ENCODE results near the gene PCDHB5. TPM values are rescaled to one million over a fixed set of nuclear protein-coding genes. Genes with fewer than 3 reads are reported as not detected.
"Not testable (repeated sequence)": the region's sequence is repeated elsewhere in the genome, so short reads cannot be mapped to it uniquely, and the experiment has no call there.

Gene PCDHB5
- total RNA-seq, 1 experiment from 2014 or later: 1.2 TPM

DNA sequence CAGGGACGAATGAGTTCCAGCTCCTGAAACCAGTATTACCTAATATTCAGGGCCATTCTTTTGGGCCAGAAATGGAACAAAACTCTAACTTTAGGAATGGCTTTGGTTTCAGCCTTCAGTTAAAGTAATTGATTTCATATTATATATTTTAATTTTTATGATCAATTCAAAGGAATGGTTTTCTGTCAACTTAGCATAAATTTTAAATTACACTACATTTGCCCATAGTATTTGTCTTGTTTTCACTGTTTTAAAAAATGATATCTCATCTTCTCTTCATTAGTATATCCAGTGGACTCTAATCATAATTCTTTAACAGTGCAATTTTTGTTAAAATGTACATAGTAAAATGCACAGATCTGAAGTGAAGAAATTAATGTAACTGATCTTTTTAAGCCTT is 45.3 kb downstream of the PCDHB5 start:
- ChIA-PET POLR2A (no interaction called here), CTCF (no interaction called here)
- Mint-ChIP-seq H3K27me3 (ENCODE audit: insufficient read depth, unreplicated experiment) (no peaks in the 10 kb centered on the region), H3K36me3 (ENCODE audit: insufficient read depth, unreplicated experiment) (peaks cover 13% of the 10 kb centered on the region), H3K27ac (ENCODE audit: low read depth, unreplicated experiment) (no peak overlapping the region), H3K4me3 (ENCODE audit: unreplicated experiment) (no peak overlapping the region), H3K4me1 (ENCODE audit: insufficient read depth, unreplicated experiment) (no peaks in the 10 kb centered on the region), H3K9me3 (ENCODE audit: unreplicated experiment) (peaks cover 14% of the 10 kb centered on the region)
- BruUV-seq (replicated peaks): no TSS peak
- intact Hi-C loops (cut with micrococcal nuclease): no loop called here
- TF ChIP-seq, protein P1, sequence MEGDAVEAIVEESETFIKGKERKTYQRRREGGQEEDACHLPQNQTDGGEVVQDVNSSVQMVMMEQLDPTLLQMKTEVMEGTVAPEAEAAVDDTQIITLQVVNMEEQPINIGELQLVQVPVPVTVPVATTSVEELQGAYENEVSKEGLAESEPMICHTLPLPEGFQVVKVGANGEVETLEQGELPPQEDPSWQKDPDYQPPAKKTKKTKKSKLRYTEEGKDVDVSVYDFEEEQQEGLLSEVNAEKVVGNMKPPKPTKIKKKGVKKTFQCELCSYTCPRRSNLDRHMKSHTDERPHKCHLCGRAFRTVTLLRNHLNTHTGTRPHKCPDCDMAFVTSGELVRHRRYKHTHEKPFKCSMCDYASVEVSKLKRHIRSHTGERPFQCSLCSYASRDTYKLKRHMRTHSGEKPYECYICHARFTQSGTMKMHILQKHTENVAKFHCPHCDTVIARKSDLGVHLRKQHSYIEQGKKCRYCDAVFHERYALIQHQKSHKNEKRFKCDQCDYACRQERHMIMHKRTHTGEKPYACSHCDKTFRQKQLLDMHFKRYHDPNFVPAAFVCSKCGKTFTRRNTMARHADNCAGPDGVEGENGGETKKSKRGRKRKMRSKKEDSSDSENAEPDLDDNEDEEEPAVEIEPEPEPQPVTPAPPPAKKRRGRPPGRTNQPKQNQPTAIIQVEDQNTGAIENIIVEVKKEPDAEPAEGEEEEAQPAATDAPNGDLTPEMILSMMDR (IDR thresholded peaks at IDR 0.05; ENCODE audit: unreplicated experiment): no peak
- DNase-seq (ENCODE audit: unreplicated experiment): no peak

DNA sequence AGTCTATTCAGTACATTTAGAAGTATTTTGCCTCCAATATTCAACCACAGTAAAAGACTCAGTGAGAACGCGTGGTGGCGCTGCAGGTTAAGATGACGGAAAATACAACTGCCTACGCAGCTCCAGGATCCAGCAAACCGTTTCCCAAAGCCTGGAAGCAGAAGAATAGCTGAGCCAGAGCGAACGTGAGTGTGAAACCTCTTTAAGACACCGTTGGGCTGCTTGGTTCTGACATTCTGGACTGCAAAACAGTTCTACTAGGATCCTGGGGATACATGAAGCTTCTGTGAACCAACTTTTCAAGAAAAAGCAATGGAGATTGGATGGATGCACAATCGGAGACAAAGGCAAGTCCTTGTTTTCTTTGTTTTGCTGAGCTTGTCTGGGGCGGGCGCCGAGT is 47.2 kb downstream of the PCDHB5 start, which contains the start of gene PCDHB16:
TSS of gene PCDHB16 (plus strand) at position 140 of the 400 bp plus-strand sequence. CDS start at position 313, 173 bp downstream.
- peak within 1 kb of the TSS; percentile 83 for H3K4me3 Mint-ChIP-seq (ENCODE audit: unreplicated experiment)
- CTCF ChIA-PET: interaction anchor here (0.6 to 2.0 kb wide), 13 partner anchors 10 to 613 kb away, joined by 3 to 14 read pairs (median 5); partner anchors contain the start of genes PCDHB10, PCDHB11, PCDHB14 and PCDHB3
- POLR2A ChIA-PET: interaction anchor here (0.8 kb wide), 1 partner anchor 138 kb away, joined by 3 read pairs; the partner anchor contains the start of gene TAF7
- H3K27me3 Mint-ChIP-seq (ENCODE audit: insufficient read depth, unreplicated experiment): no peaks in the 10 kb centered on the region
- H3K36me3 Mint-ChIP-seq (ENCODE audit: insufficient read depth, unreplicated experiment): peaks cover 13% of the 10 kb centered on the region
- H3K9me3 Mint-ChIP-seq (ENCODE audit: unreplicated experiment): peaks cover 27% of the 10 kb centered on the region
- TF ChIP-seq, protein P1 (IDR thresholded peaks at IDR 0.05; ENCODE audit: unreplicated experiment): peak; percentile 30
- H3K4me1 Mint-ChIP-seq (ENCODE audit: insufficient read depth, unreplicated experiment): peaks cover 6% of the 10 kb centered on the region
- intact Hi-C loops (cut with micrococcal nuclease): no loop called here
- no TSS peak for BruUV-seq (replicated peaks)
- H3K27ac Mint-ChIP-seq (ENCODE audit: low read depth, unreplicated experiment): peak within 1 kb of the TSS; percentile 83
- peak; percentile 68 for DNase-seq (ENCODE audit: unreplicated experiment)

DNA sequence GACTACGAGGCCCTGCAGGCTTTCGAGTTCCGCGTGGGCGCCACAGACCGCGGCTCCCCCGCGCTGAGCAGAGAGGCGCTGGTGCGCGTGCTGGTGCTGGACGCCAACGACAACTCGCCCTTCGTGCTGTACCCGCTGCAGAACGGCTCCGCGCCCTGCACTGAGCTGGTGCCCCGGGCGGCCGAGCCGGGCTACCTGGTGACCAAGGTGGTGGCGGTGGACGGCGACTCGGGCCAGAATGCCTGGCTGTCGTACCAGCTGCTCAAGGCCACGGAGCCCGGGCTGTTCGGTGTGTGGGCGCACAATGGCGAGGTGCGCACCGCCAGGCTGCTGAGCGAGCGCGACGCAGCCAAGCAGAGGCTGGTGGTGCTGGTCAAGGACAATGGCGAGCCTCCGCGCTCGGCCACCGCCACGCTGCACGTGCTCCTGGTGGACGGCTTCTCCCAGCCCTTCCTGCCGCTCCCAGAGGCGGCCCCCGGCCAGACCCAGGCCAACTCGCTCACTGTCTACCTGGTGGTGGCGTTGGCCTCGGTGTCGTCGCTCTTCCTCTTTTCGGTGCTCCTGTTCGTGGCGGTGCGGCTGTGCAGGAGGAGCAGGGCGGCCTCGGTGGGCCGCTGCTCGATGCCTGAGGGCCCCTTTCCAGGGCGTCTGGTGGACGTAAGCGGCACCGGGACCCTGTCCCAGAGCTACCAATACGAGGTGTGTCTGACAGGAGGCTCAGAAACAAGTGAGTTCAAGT is 49.3 kb downstream of the PCDHB5 start:
- CTCF ChIA-PET: interaction anchor here (0.5 kb wide), 1 partner anchor 334 kb away, joined by 3 read pairs; no protein-coding TSS in a partner anchor
- H3K27me3 Mint-ChIP-seq (ENCODE audit: insufficient read depth, unreplicated experiment); DNase-seq (ENCODE audit: unreplicated experiment); H3K4me3 Mint-ChIP-seq (ENCODE audit: unreplicated experiment); BruUV-seq (replicated peaks); intact Hi-C loops (cut with micrococcal nuclease); H3K4me1 Mint-ChIP-seq (ENCODE audit: insufficient read depth, unreplicated experiment); H3K27ac Mint-ChIP-seq (ENCODE audit: low read depth, unreplicated experiment); POLR2A ChIA-PET: not testable (repeated sequence)
- H3K9me3 Mint-ChIP-seq (ENCODE audit: unreplicated experiment): peaks cover 35% of the 10 kb centered on the region
- H3K36me3 Mint-ChIP-seq (ENCODE audit: insufficient read depth, unreplicated experiment): peaks cover 13% of the 10 kb centered on the region

GRCh38 chr5:141186897-141187512 is 52.0 kb downstream of the PCDHB5 start, which contains the start of gene PCDHB9:
Gene PCDHB9, plus strand, starts transcription at chr5:141187161. Its CDS starts 158 bp downstream, at chr5:141187319.
- Mint-ChIP-seq H3K27ac (ENCODE audit: low read depth, unreplicated experiment) (peak within 1 kb of the TSS; percentile 73), H3K36me3 (ENCODE audit: insufficient read depth, unreplicated experiment) (peaks cover 18% of the 10 kb centered on the region), H3K4me1 (ENCODE audit: insufficient read depth, unreplicated experiment) (peaks cover 7% of the 10 kb centered on the region), H3K9me3 (ENCODE audit: unreplicated experiment) (peaks cover 41% of the 10 kb centered on the region), H3K4me3 (ENCODE audit: unreplicated experiment) (peak within 1 kb of the TSS; percentile 73), H3K27me3 (ENCODE audit: insufficient read depth, unreplicated experiment) (no peaks in the 10 kb centered on the region)
- POLR2A ChIA-PET: interaction anchor here (0.6 to 1.3 kb wide), 3 partner anchors 320 to 446 kb away, joined by 3 to 4 read pairs (median 3); no protein-coding TSS in a partner anchor
- intact Hi-C loops (cut with micrococcal nuclease): no loop called here
- DNase-seq (ENCODE audit: unreplicated experiment): peak; percentile 33
- CTCF ChIA-PET: interaction anchor here (0.6 to 1.5 kb wide), 18 partner anchors 9 to 380 kb away, joined by 3 to 7 read pairs (median 4); partner anchors contain the start of genes PCDHB14, PCDHB8 and PCDHGA12
- TF ChIP-seq, protein P1 (IDR thresholded peaks at IDR 0.05; ENCODE audit: unreplicated experiment): peak; percentile 41
- BruUV-seq (replicated peaks): TSS peak; percentile 14

Other genes starting within 250 kb of the PCDHB5 start
- gene PCDHAC1, start 208.9 kb upstream of the PCDHB5 start, total RNA-seq (2022): 17.2 and 26.3 TPM in 2 replicates
- gene PCDHAC2, start 168.7 kb upstream of the PCDHB5 start, total RNA-seq (2022): 9.3 and 12.3 TPM in 2 replicates
- not detected in 2 replicates for gene PCDHB1, start 83.8 kb upstream of the PCDHB5 start, total RNA-seq (2022)
- 2.4 and 2.6 TPM in 2 replicates for gene PCDHB2, start 40.6 kb upstream of the PCDHB5 start, total RNA-seq (2022)
- 0.42 and 0.49 TPM in 2 replicates for gene PCDHB3, start 34.7 kb upstream of the PCDHB5 start, total RNA-seq (2022)
- gene PCDHB4, start 13.4 kb upstream of the PCDHB5 start, total RNA-seq (2022): 0.44 and 1.3 TPM in 2 replicates
- gene PCDHB6, start 14.9 kb downstream of the PCDHB5 start, total RNA-seq (2022): 0.19 and 0.22 TPM in 2 replicates
- 0.28 and 0.29 TPM in 2 replicates for gene PCDHB7, start 37.4 kb downstream of the PCDHB5 start, total RNA-seq (2022)
- 0.34 TPM in 1 of 2 replicates, not detected in the other for gene PCDHB8, start 42.6 kb downstream of the PCDHB5 start, total RNA-seq (2022)
- 1.8 and 2.5 TPM in 2 replicates for gene PCDHB16, start 47.2 kb downstream of the PCDHB5 start, total RNA-seq (2022)
- gene PCDHB9, start 52.0 kb downstream of the PCDHB5 start, total RNA-seq (2022): 1.0 and 1.8 TPM in 2 replicates
- 1.2 and 1.4 TPM in 2 replicates for gene PCDHB10, start 57.1 kb downstream of the PCDHB5 start, total RNA-seq (2022)
- 0.75 and 1.3 TPM in 2 replicates for gene PCDHB11, start 64.4 kb downstream of the PCDHB5 start, total RNA-seq (2022)
- 1.6 and 2.3 TPM in 2 replicates for gene PCDHB12, start 73.5 kb downstream of the PCDHB5 start, total RNA-seq (2022)
- gene PCDHB13, start 78.7 kb downstream of the PCDHB5 start, total RNA-seq (2022): 3.5 and 4.7 TPM in 2 replicates
- gene PCDHB14, start 88.1 kb downstream of the PCDHB5 start, total RNA-seq (2022): 4.7 and 6.2 TPM in 2 replicates
- gene PCDHB15, start 110.2 kb downstream of the PCDHB5 start, total RNA-seq (2022): 0.91 and 1.2 TPM in 2 replicates
- gene SLC25A2, start 168.8 kb downstream of the PCDHB5 start, total RNA-seq (2022): 0.37 and 0.79 TPM in 2 replicates
- 81.3 and 94.9 TPM in 2 replicates for gene TAF7, start 185.6 kb downstream of the PCDHB5 start, total RNA-seq (2022)
- 0.20 and 0.35 TPM in 2 replicates for gene PCDHGA1, start 195.3 kb downstream of the PCDHB5 start, total RNA-seq (2022)
- gene PCDHGA2, start 203.6 kb downstream of the PCDHB5 start, total RNA-seq (2022): 0.32 and 0.33 TPM in 2 replicates
- gene PCDHGA3, start 208.6 kb downstream of the PCDHB5 start, total RNA-seq (2022): 0.07 and 0.25 TPM in 2 replicates
- gene PCDHGB1, start 214.9 kb downstream of the PCDHB5 start, total RNA-seq (2022): 0.19 and 0.59 TPM in 2 replicates
- 0.26 and 0.44 TPM in 2 replicates for gene PCDHGA4, start 219.8 kb downstream of the PCDHB5 start, total RNA-seq (2022)
- gene PCDHGB2, start 224.8 kb downstream of the PCDHB5 start, total RNA-seq (2022): 0.61 and 0.88 TPM in 2 replicates
- 0.25 and 0.42 TPM in 2 replicates for gene PCDHGA5, start 229.0 kb downstream of the PCDHB5 start, total RNA-seq (2022)
- 0.33 and 0.56 TPM in 2 replicates for gene PCDHGB3, start 235.0 kb downstream of the PCDHB5 start, total RNA-seq (2022)
- gene PCDHGA6, start 238.7 kb downstream of the PCDHB5 start, total RNA-seq (2022): 0.44 and 0.49 TPM in 2 replicates
- gene PCDHGA7, start 247.5 kb downstream of the PCDHB5 start, total RNA-seq (2022): 0.56 and 0.86 TPM in 2 replicates